ENCODE results near the gene LRRC4C. TPM values are rescaled to one million over a fixed set of nuclear protein-coding genes. Genes with fewer than 3 reads are reported as not detected.

LRRC4C gene
- total and polyA plus RNA-seq, 2 donors (not counting 3 experiments of a cell fraction or from before 2014, with no cell fraction given) = not detected

DNA sequence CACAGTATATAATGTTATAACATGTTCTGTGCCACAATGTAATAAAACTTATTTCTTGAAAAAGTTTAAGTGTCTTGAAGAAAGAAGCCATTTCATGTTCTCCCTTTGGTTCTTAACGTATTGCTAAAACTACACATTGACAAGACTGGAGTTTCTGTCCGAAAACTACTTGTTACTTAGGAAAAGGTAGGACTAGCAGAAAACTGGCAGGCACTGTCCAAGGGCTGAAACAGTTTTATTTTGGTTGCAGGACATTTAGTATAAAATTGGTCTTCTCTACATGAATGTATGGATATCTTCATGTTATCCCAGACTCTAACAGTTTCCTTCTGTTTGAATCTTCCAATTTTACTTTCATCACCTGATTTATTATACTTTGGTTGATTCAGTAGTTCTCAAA lies 1027.1 kb downstream of the LRRC4C start:
- dilution Hi-C loops (cut with MboI; ENCODE audit: extremely low pct_ligation_motif_present, low sequenced_read_pairs) (no loop called here), intact Hi-C loops (cut with micrococcal nuclease) (no loop called here)
- no peak overlapping the region for H3K9ac ChIP-seq (replicated peaks; ENCODE audit: extremely low read depth, insufficient read depth, low read length)
- no peak overlapping the region for H3K27ac ChIP-seq (ENCODE audit: insufficient read depth, low read depth, low read length)
- FAIRE-seq (no peak), DNase-seq (ENCODE audit: low read depth, low spot score) (no peak)
- no peak overlapping the region for H3K4me3 ChIP-seq (replicated peaks in 1 of 3; ENCODE audit: insufficient read depth in 1 of 3, low read depth in 1 of 3, low read length in 3 of 3)
- no peak overlapping the region for H2AFZ ChIP-seq (ENCODE audit: low read depth, low read length)
- no peaks in the 10 kb centered on the region for H3K9me3 ChIP-seq (replicated peaks; ENCODE audit: control insufficient read depth, insufficient read depth, low read length)
- CTCF ChIA-PET = no interaction called here
- H3K79me2 ChIP-seq (ENCODE audit: control insufficient read depth, insufficient read depth, low read length) = no peaks in the 10 kb centered on the region
- H3K27me3 ChIP-seq (ENCODE audit: control insufficient read depth in 2 of 2, insufficient read depth in 2 of 2, low read length in 2 of 2) = no peaks in the 10 kb centered on the region
- H3K4me1 ChIP-seq (ENCODE audit: control insufficient read depth, extremely low read depth, insufficient read depth, low read length) = no peaks in the 10 kb centered on the region
- no peaks in the 10 kb centered on the region for H3K9me1 ChIP-seq (replicated peaks; ENCODE audit: control insufficient read depth, extremely low read depth, insufficient read depth, low read length)
- no peaks in the 10 kb centered on the region for H3K36me3 ChIP-seq (ENCODE audit: control insufficient read depth in 2 of 2, extremely low read depth in 1 of 2, insufficient read depth in 2 of 2, low read length in 2 of 2)
- POLR2A ChIA-PET = no interaction called here
- H4K20me1 ChIP-seq (replicated peaks; ENCODE audit: control insufficient read depth, extremely low read depth, insufficient read depth, low read length) = no peaks in the 10 kb centered on the region
- H3K4me2 ChIP-seq (ENCODE audit: insufficient read depth, low read length) = no peak overlapping the region
- TF ChIP-seq MYC (IDR thresholded peaks at IDR 0.05; ENCODE audit: low read depth, low read length) (no peak), POLR2AphosphoS5 (IDR thresholded peaks at IDR 0.05; ENCODE audit: insufficient read depth, low read depth, low read length) (no peak), JUN (IDR thresholded peaks at IDR 0.05; ENCODE audit: borderline replicate concordance, insufficient read depth, insufficient read length, low read depth) (no peak), POLR2A (IDR thresholded peaks at IDR 0.05; ENCODE audit: low read depth, low read length) (no peak), GATA2 (IDR thresholded peaks at IDR 0.05; ENCODE audit: insufficient read depth, insufficient read length, low read depth, low read length) (no peak), FOS (IDR thresholded peaks at IDR 0.05; ENCODE audit: borderline replicate concordance, insufficient read depth, low read length) (no peak), EZH2 (IDR thresholded peaks at IDR 0.05; ENCODE audit: borderline replicate concordance, low read depth, low read length, severe bottlenecking) (no peak)
- TF ChIP-seq, protein P1, sequence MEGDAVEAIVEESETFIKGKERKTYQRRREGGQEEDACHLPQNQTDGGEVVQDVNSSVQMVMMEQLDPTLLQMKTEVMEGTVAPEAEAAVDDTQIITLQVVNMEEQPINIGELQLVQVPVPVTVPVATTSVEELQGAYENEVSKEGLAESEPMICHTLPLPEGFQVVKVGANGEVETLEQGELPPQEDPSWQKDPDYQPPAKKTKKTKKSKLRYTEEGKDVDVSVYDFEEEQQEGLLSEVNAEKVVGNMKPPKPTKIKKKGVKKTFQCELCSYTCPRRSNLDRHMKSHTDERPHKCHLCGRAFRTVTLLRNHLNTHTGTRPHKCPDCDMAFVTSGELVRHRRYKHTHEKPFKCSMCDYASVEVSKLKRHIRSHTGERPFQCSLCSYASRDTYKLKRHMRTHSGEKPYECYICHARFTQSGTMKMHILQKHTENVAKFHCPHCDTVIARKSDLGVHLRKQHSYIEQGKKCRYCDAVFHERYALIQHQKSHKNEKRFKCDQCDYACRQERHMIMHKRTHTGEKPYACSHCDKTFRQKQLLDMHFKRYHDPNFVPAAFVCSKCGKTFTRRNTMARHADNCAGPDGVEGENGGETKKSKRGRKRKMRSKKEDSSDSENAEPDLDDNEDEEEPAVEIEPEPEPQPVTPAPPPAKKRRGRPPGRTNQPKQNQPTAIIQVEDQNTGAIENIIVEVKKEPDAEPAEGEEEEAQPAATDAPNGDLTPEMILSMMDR (IDR thresholded peaks at IDR 0.05; ENCODE audit: extremely low read depth in 1 of 2, insufficient read depth in 1 of 2, low read depth in 1 of 2, low read length in 2 of 2) = no peak
- TF ChIP-seq, protein P2, sequence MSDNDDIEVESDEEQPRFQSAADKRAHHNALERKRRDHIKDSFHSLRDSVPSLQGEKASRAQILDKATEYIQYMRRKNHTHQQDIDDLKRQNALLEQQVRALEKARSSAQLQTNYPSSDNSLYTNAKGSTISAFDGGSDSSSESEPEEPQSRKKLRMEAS (IDR thresholded peaks at IDR 0.05; ENCODE audit: insufficient read depth, insufficient read length) = no peak
- no TSS peak for BruUV-seq (replicated peaks)

Measured in endothelial cell of umbilical vein (primary cell).